ENCODE results near the gene DCAF11.
"Not testable (repeated sequence)": the region's sequence is repeated elsewhere in the genome, so short reads cannot be mapped to it uniquely, and the experiment has no call there.

Gene DCAF11

GRCh38 chr14:24100982-24101494 lies 13.5 kb upstream of the DCAF11 start:
- TF ChIP-seq EZH2phosphoT487 (conservative IDR thresholded peaks at IDR 0.05; ENCODE audit: low read length) (no peak), CTCF (IDR thresholded peaks at IDR 0.05; ENCODE audit: insufficient read depth, low read length, poor library complexity, severe bottlenecking) (no peak)
- no peaks in the 10 kb centered on the region for H4K20me1 ChIP-seq (ENCODE audit: low read depth, low read length)
- no peaks in the 10 kb centered on the region for H3K79me2 ChIP-seq (ENCODE audit: insufficient read depth, low read length)
- H3K4me2 ChIP-seq (ENCODE audit: low read depth, low read length, poor library complexity, severe bottlenecking): no peak overlapping the region
- no peaks in the 10 kb centered on the region for H3K9me3 ChIP-seq (ENCODE audit: insufficient read depth, low read length)
- H3K4me3 ChIP-seq (ENCODE audit: insufficient read depth, low read length, poor library complexity, severe bottlenecking): no peak overlapping the region
- no peak overlapping the region for H2AFZ ChIP-seq (ENCODE audit: low read depth, low read length, severe bottlenecking)
- peaks cover 4% of the 10 kb centered on the region; the same call in 1 of the 2 replicates for H3K36me3 ChIP-seq (ENCODE audit: low read length)
- no peaks in the 10 kb centered on the region for H3F3A ChIP-seq (ENCODE audit: insufficient read depth)
- H3K9ac ChIP-seq (ENCODE audit: low read length): no peak overlapping the region
- no peak overlapping the region for H3K27ac ChIP-seq (ENCODE audit: low read depth, low read length)
- H3K27me3 ChIP-seq (ENCODE audit: low read length): no peaks in the 10 kb centered on the region
- no peaks in the 10 kb centered on the region for H3K9me2 ChIP-seq (replicated peaks; ENCODE audit: insufficient read depth, low read length)

GRCh38 chr14:24102357-24103048 lies 12.1 kb upstream of the DCAF11 start:
- no peaks in the 10 kb centered on the region for H3K27me3 ChIP-seq (ENCODE audit: low read length)
- H3K4me3 ChIP-seq (ENCODE audit: insufficient read depth, low read length, poor library complexity, severe bottlenecking): no peak overlapping the region
- TF ChIP-seq EZH2phosphoT487 (conservative IDR thresholded peaks at IDR 0.05; ENCODE audit: low read length) (no peak), CTCF (IDR thresholded peaks at IDR 0.05; ENCODE audit: insufficient read depth, low read length, poor library complexity, severe bottlenecking) (no peak)
- H3K27ac ChIP-seq (ENCODE audit: low read depth, low read length): no peak overlapping the region
- H2AFZ ChIP-seq (ENCODE audit: low read depth, low read length, severe bottlenecking): no peak overlapping the region
- no peaks in the 10 kb centered on the region for H3K9me2 ChIP-seq (replicated peaks; ENCODE audit: insufficient read depth, low read length)
- H3F3A ChIP-seq (ENCODE audit: insufficient read depth): no peaks in the 10 kb centered on the region
- no peaks in the 10 kb centered on the region for H4K20me1 ChIP-seq (ENCODE audit: low read depth, low read length)
- peaks cover 4% of the 10 kb centered on the region; the same call in 1 of the 2 replicates for H3K36me3 ChIP-seq (ENCODE audit: low read length)
- no peak overlapping the region for H3K9ac ChIP-seq (ENCODE audit: low read length)
- H3K9me3 ChIP-seq (ENCODE audit: insufficient read depth, low read length): no peaks in the 10 kb centered on the region
- no peaks in the 10 kb centered on the region for H3K79me2 ChIP-seq (ENCODE audit: insufficient read depth, low read length)
- H3K4me2 ChIP-seq (ENCODE audit: low read depth, low read length, poor library complexity, severe bottlenecking): no peak overlapping the region

- Histone ChIP-seq H4K20me1 (ENCODE audit: low read depth, low read length) (no peaks in the 10 kb centered on the region), H3K9ac (ENCODE audit: low read length) (no peak overlapping the region), H3K36me3 (ENCODE audit: low read length) (peaks cover 4% of the 10 kb centered on the region; the same call in 1 of the 2 replicates), H3K4me3 (ENCODE audit: insufficient read depth, low read length, poor library complexity, severe bottlenecking) (no peak overlapping the region), H3F3A (ENCODE audit: insufficient read depth) (no peaks in the 10 kb centered on the region), H3K9me2 (replicated peaks; ENCODE audit: insufficient read depth, low read length) (no peaks in the 10 kb centered on the region), H2AFZ (ENCODE audit: low read depth, low read length, severe bottlenecking) (no peak overlapping the region), H3K9me3 (ENCODE audit: insufficient read depth, low read length) (no peaks in the 10 kb centered on the region), H3K4me2 (ENCODE audit: low read depth, low read length, poor library complexity, severe bottlenecking) (no peak overlapping the region), H3K79me2 (ENCODE audit: insufficient read depth, low read length) (no peaks in the 10 kb centered on the region), H3K27ac (ENCODE audit: low read depth, low read length) (no peak overlapping the region), H3K27me3 (ENCODE audit: low read length) (no peaks in the 10 kb centered on the region)
- TF ChIP-seq EZH2phosphoT487 (conservative IDR thresholded peaks at IDR 0.05; ENCODE audit: low read length) (no peak), CTCF (IDR thresholded peaks at IDR 0.05; ENCODE audit: insufficient read depth, low read length, poor library complexity, severe bottlenecking) (no peak)
Measured at GRCh38 chr14:24103451-24103850, 11.1 kb upstream of the DCAF11 start.

GRCh38 chr14:24105609-24106239 lies 8.9 kb upstream of the DCAF11 start:
- not testable (repeated sequence) for H2AFZ ChIP-seq (ENCODE audit: low read depth, low read length, severe bottlenecking); H3K4me3 ChIP-seq (ENCODE audit: insufficient read depth, low read length, poor library complexity, severe bottlenecking); H3K9ac ChIP-seq (ENCODE audit: low read length); H3K27ac ChIP-seq (ENCODE audit: low read depth, low read length); H3K9me2 ChIP-seq (replicated peaks; ENCODE audit: insufficient read depth, low read length); H4K20me1 ChIP-seq (ENCODE audit: low read depth, low read length); H3K27me3 ChIP-seq (ENCODE audit: low read length); H3K4me2 ChIP-seq (ENCODE audit: low read depth, low read length, poor library complexity, severe bottlenecking); H3K9me3 ChIP-seq (ENCODE audit: insufficient read depth, low read length); H3K36me3 ChIP-seq (ENCODE audit: low read length); H3K79me2 ChIP-seq (ENCODE audit: insufficient read depth, low read length)
- H3F3A ChIP-seq (ENCODE audit: insufficient read depth): peaks cover 11% of the 10 kb centered on the region; the same call in 1 of the 2 replicates
